DOHH2 (cell line): ENCODE data around the gene TPM2.

Source experiments
- H3F3A ChIP-seq: fragments of 200-600 bp; sonication (generic), shearing (Covaris generic); 2 replicates; pipeline ENCODE4 v1.6.0; 2016; ENCODE audit warnings: antibody characterized with exemption, mild to moderate bottlenecking; ENCODE audit not compliant: control insufficient read depth, insufficient read depth
- H3K27ac ChIP-seq: fragments of 200-600 bp; sonication (generic); 2 replicates; pipeline ENCODE4 v1.5.1; 2014; ENCODE audit warnings: low read depth, mild to moderate bottlenecking, low read length, moderate library complexity
- H3K27me3 ChIP-seq: fragments of 200-600 bp; sonication (generic); 2 replicates; pipeline ENCODE4 v1.6.1; 2014; ENCODE audit warnings: mild to moderate bottlenecking, low read length, mixed read lengths; ENCODE audit not compliant: control insufficient read depth
- H3K36me3 ChIP-seq: fragments of 200-600 bp; sonication (generic); 2 replicates; pipeline ENCODE4 v1.6.1; 2014; ENCODE audit warnings: mild to moderate bottlenecking, low read length, moderate library complexity, mixed read lengths; ENCODE audit not compliant: control insufficient read depth
- H3K4me1 ChIP-seq: fragments of 200-600 bp; sonication (generic); 2 replicates; pipeline ENCODE4 v1.6.1; 2014; ENCODE audit warnings: mild to moderate bottlenecking, low read length, mixed read lengths; ENCODE audit not compliant: control insufficient read depth
- H3K4me2 ChIP-seq: fragments of 200-600 bp; sonication (generic); 2 replicates; pipeline ENCODE4 v1.6.0; 2014; ENCODE audit warnings: mild to moderate bottlenecking, low read length, moderate library complexity
- H3K4me3 ChIP-seq: fragments of 200-600 bp; sonication (generic); 2 replicates; pipeline ENCODE4 v1.5.1; 2014; ENCODE audit warnings: mild to moderate bottlenecking, low read length, mixed read lengths
- H3K79me2 ChIP-seq: fragments of 200-600 bp; sonication (generic); 2 replicates; pipeline ENCODE4 v1.6.1; 2014; ENCODE audit warnings: mild to moderate bottlenecking, low read length, mixed read lengths; ENCODE audit not compliant: control insufficient read depth
- H3K9me2 ChIP-seq: fragments of 200-600 bp; sonication (generic); replicated peaks from 2 replicates; pipeline ENCODE4 v1.6.1; 2014; ENCODE audit warnings: mild to moderate bottlenecking, low read length, mixed read lengths; ENCODE audit not compliant: control insufficient read depth
- H3K9me3 ChIP-seq: fragments of 200-600 bp; sonication (generic); 2 replicates; pipeline ENCODE4 v1.6.1; 2014; ENCODE audit warnings: antibody characterized with exemption, low read length, mixed read lengths; ENCODE audit not compliant: control insufficient read depth, insufficient read depth
- H4K20me1 ChIP-seq: fragments of 200-600 bp; sonication (generic); 2 replicates; pipeline ENCODE4 v1.6.0; 2014; ENCODE audit warnings: low read depth, mild to moderate bottlenecking, antibody characterized with exemption, low read length, moderate library complexity; ENCODE audit not compliant: control insufficient read depth, insufficient read depth
- EZH2phosphoT487 ChIP-seq: fragments of 200-600 bp; sonication (generic); IDR thresholded peaks from 2 replicates; pipeline ENCODE4 v1.6.1; 2017; ENCODE audit warnings: borderline replicate concordance, mild to moderate bottlenecking, antibody characterized with exemption, low read length, moderate library complexity, mixed read lengths
- TF ChIP-seq, protein P1 (sequence below): fragments of 200-600 bp; sonication (generic); IDR thresholded peaks from one replicate; pipeline ENCODE4 v1.5.1; 2014; ENCODE audit warnings: antibody characterized with exemption, mild to moderate bottlenecking, low read depth, low read length; ENCODE audit not compliant: poor library complexity, severe bottlenecking

The TPM2 gene

GRCh38 chr9:35656348-35656747, 33.4 kb downstream of the TPM2 start:
- H3K27ac ChIP-seq = no peak overlapping the region
- no peaks in the 10 kb centered on the region for H3K9me3 ChIP-seq
- H3K36me3 ChIP-seq = peaks cover 25% of the 10 kb centered on the region
- H3K4me2 ChIP-seq = no peak overlapping the region
- H3K4me1 ChIP-seq = peaks cover 49% of the 10 kb centered on the region
- peaks cover 14% of the 10 kb centered on the region for H3K79me2 ChIP-seq
- H4K20me1 ChIP-seq = no peaks in the 10 kb centered on the region
- H3F3A ChIP-seq = peaks cover 13% of the 10 kb centered on the region
- TF ChIP-seq, protein P1, sequence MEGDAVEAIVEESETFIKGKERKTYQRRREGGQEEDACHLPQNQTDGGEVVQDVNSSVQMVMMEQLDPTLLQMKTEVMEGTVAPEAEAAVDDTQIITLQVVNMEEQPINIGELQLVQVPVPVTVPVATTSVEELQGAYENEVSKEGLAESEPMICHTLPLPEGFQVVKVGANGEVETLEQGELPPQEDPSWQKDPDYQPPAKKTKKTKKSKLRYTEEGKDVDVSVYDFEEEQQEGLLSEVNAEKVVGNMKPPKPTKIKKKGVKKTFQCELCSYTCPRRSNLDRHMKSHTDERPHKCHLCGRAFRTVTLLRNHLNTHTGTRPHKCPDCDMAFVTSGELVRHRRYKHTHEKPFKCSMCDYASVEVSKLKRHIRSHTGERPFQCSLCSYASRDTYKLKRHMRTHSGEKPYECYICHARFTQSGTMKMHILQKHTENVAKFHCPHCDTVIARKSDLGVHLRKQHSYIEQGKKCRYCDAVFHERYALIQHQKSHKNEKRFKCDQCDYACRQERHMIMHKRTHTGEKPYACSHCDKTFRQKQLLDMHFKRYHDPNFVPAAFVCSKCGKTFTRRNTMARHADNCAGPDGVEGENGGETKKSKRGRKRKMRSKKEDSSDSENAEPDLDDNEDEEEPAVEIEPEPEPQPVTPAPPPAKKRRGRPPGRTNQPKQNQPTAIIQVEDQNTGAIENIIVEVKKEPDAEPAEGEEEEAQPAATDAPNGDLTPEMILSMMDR = no peak
- TF ChIP-seq EZH2phosphoT487 = no peak
- no peak overlapping the region for H3K4me3 ChIP-seq
- no peaks in the 10 kb centered on the region for H3K27me3 ChIP-seq
- H3K9me2 ChIP-seq = no peaks in the 10 kb centered on the region

DNA sequence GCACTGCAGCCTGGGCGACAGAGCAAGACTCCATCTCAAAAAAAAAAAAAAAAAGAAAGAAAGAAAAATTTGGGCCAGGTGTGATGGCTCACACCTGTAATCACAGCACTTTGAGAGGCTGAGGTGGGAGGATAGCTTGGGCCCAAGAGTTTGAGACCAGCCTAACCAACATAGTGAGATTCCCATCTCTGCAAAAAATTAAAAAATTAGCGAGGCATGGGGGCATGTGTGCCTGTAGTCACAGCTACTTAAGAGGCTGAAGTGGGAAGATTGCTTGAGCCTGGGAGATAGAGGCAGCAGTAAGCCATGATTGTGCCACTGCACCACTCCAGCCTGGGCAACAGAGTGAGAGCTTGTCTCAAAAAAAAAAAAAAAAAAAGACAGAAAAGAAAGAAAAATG, 36.1 kb downstream of the TPM2 start:
- Histone ChIP-seq H4K20me1 (no peaks in the 10 kb centered on the region), H3K79me2 (peaks cover 19% of the 10 kb centered on the region), H3K4me3 (no peak overlapping the region), H3K27ac (no peak overlapping the region), H3K36me3 (peaks cover 14% of the 10 kb centered on the region), H3K4me1 (peaks cover 45% of the 10 kb centered on the region), H3K27me3 (no peaks in the 10 kb centered on the region), H3K4me2 (no peak overlapping the region), H3K9me2 (no peaks in the 10 kb centered on the region), H3F3A (peaks cover 22% of the 10 kb centered on the region), H3K9me3 (no peaks in the 10 kb centered on the region)
- TF ChIP-seq, protein P1 = no peak
- no peak for TF ChIP-seq EZH2phosphoT487

DNA sequence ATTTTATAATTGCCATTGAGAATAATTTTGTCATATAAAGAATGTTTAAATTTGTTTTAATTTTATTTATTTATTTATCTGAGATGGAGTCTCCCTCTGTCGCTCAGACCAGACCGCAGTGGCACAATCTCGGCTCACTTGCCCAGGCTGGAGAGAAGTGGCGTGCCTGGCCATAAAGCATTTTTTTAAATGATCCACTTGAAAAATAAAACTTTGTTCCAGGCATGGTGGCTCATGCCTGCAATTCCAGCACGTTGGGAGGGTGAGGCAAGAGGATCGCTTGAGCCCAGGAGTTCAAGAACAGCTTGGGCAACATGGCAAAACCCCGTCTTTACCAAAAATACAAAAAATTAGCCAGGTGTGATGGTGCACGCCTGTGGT, 36.9 kb downstream of the TPM2 start:
- peaks cover 29% of the 10 kb centered on the region for H3F3A ChIP-seq
- H3K27me3 ChIP-seq = no peaks in the 10 kb centered on the region
- H3K4me2 ChIP-seq = no peak overlapping the region
- H3K36me3 ChIP-seq = peaks cover 19% of the 10 kb centered on the region
- H3K4me1 ChIP-seq = peaks cover 51% of the 10 kb centered on the region
- no peak for TF ChIP-seq EZH2phosphoT487
- TF ChIP-seq, protein P1 = no peak
- no peaks in the 10 kb centered on the region for H4K20me1 ChIP-seq
- no peaks in the 10 kb centered on the region for H3K9me3 ChIP-seq
- H3K4me3 ChIP-seq = no peak overlapping the region
- H3K79me2 ChIP-seq = peaks cover 18% of the 10 kb centered on the region
- H3K27ac ChIP-seq = no peak overlapping the region
- H3K9me2 ChIP-seq = no peaks in the 10 kb centered on the region
